ENCODE data around the gene LHFPL3.
"Not testable (repeated sequence)": the region's sequence is repeated elsewhere in the genome, so short reads cannot be mapped to it uniquely, and the experiment has no call there.

LHFPL3 gene

GRCh38 chr7:104695563-104695962 lies 367.2 kb downstream of the LHFPL3 start:
- no peak for DNase-seq (ENCODE audit: low read depth)

- no peak for DNase-seq (ENCODE audit: low read depth)
Measured at GRCh38 chr7:104700336-104700735, 371.9 kb downstream of the LHFPL3 start.

- not testable (repeated sequence) for DNase-seq (ENCODE audit: low read depth)
Measured at GRCh38 chr7:104721027-104721426, 392.6 kb downstream of the LHFPL3 start.

- no peak for DNase-seq (ENCODE audit: low read depth)
Measured at GRCh38 chr7:104723001-104723400, 394.6 kb downstream of the LHFPL3 start.

GRCh38 chr7:104758504-104758903 lies 430.1 kb downstream of the LHFPL3 start:
- no peak for DNase-seq (ENCODE audit: low read depth)

- DNase-seq (ENCODE audit: low read depth): no peak
Measured at GRCh38 chr7:104761892-104762291, 433.5 kb downstream of the LHFPL3 start.

- DNase-seq (ENCODE audit: low read depth): no peak
Measured at GRCh38 chr7:104767113-104767512, 438.7 kb downstream of the LHFPL3 start.

- no peak for DNase-seq (ENCODE audit: low read depth)
Measured at GRCh38 chr7:104767826-104768536, 439.6 kb downstream of the LHFPL3 start.

GRCh38 chr7:104772405-104773345 lies 444.3 kb downstream of the LHFPL3 start:
- DNase-seq (ENCODE audit: low read depth): no peak

GRCh38 chr7:104773796-104774195 lies 445.4 kb downstream of the LHFPL3 start:
- no peak for DNase-seq (ENCODE audit: low read depth)

- DNase-seq (ENCODE audit: low read depth): no peak
Measured at GRCh38 chr7:104775531-104775930, 447.1 kb downstream of the LHFPL3 start.

GRCh38 chr7:104777301-104777800 lies 448.9 kb downstream of the LHFPL3 start:
- no peak for DNase-seq (ENCODE audit: low read depth)

GRCh38 chr7:104779888-104780287 lies 451.5 kb downstream of the LHFPL3 start:
- DNase-seq (ENCODE audit: low read depth): no peak

GRCh38 chr7:104784686-104785085 lies 456.3 kb downstream of the LHFPL3 start:
- no peak for DNase-seq (ENCODE audit: low read depth)

- no peak for DNase-seq (ENCODE audit: low read depth)
Measured at GRCh38 chr7:104789780-104790179, 461.4 kb downstream of the LHFPL3 start.

- DNase-seq (ENCODE audit: low read depth): no peak
Measured at GRCh38 chr7:104790440-104790839, 462.0 kb downstream of the LHFPL3 start.

- DNase-seq (ENCODE audit: low read depth): no peak
Measured at GRCh38 chr7:104791080-104791479, 462.7 kb downstream of the LHFPL3 start.

GRCh38 chr7:104793066-104793465 lies 464.7 kb downstream of the LHFPL3 start:
- DNase-seq (ENCODE audit: low read depth): no peak

- no peak for DNase-seq (ENCODE audit: low read depth)
Measured at GRCh38 chr7:104794154-104794553, 465.8 kb downstream of the LHFPL3 start.

- no peak for DNase-seq (ENCODE audit: low read depth)
Measured at GRCh38 chr7:104794589-104794988, 466.2 kb downstream of the LHFPL3 start.

- DNase-seq (ENCODE audit: low read depth): no peak
Measured at GRCh38 chr7:104795086-104795485, 466.7 kb downstream of the LHFPL3 start.

GRCh38 chr7:104795616-104796398 lies 467.4 kb downstream of the LHFPL3 start:
- no peak for DNase-seq (ENCODE audit: low read depth)

Data from fibroblast of the conjunctiva (primary cell).